ENCODE measurements around the gene ZNG1C.
"Not testable (repeated sequence)": the region's sequence is repeated elsewhere in the genome, so short reads cannot be mapped to it uniquely, and the experiment has no call there.

The ZNG1C gene

GRCh38 chr9:68241683-68242082 lies at the start of gene ZNG1C:
Gene ZNG1C, plus strand, starts transcription at chr9:68241983. Its CDS starts 49 bp downstream, at chr9:68242032.
- not testable (repeated sequence) for H3K4me3 ChIP-seq (replicated peaks; ENCODE audit: low read depth, low read length); DNase-seq (ENCODE audit: extremely low read depth, low read depth)

GRCh38 chr9:68242437-68242836 lies 654 bp downstream of the ZNG1C start:
- not testable (repeated sequence) for H3K4me3 ChIP-seq (replicated peaks; ENCODE audit: low read depth, low read length); DNase-seq (ENCODE audit: extremely low read depth, low read depth)

DNA sequence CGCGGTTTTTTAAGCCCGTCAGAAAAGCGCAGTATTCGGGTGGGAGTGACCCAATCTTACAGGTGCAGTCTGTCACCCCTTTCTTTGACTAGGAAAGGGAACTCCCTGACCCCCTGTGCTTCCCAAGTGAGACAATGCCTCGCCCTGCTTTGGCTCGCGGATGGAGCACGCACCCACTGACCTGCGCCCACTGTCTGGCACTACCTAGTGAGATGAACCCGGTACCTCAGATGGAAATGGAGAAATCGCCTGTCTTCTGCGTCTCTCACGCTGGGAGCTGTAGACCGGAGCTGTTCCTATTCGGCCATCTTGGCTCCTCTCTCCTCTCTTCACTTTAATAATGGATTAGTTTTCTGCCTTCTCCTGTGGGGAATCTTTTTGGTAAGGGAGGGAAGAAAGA lies 39.3 kb downstream of the ZNG1C start:
- H3K4me3 ChIP-seq (replicated peaks; ENCODE audit: low read depth, low read length); DNase-seq (ENCODE audit: extremely low read depth, low read depth): not testable (repeated sequence)

DNA sequence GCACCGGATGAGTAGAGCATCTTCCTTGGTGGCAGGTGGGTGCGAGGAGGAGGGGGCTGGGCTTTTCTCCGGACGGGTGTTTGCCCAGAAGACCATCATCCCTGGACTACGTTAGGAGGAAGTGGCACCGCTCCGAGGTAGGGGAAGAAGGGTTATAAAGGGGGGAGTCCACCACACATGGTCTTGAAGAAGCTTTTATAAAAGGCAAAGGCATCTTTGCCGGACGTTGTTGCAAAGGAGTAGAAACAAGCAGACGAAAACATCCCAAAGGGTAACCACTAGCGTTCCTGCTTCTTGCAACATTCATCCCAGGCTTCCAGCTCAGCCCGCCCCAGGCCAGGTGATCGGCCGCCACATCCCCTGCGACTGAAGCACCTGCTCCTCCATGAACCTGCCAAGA lies 60.8 kb downstream of the ZNG1C start, which contains the start of gene FOXD4L3:
Gene FOXD4L3 (plus strand): TSS at position 301 of the 400 bp plus-strand sequence. CDS start 85 bp downstream, at position 386.
- H3K4me3 ChIP-seq (replicated peaks; ENCODE audit: low read depth, low read length); DNase-seq (ENCODE audit: extremely low read depth, low read depth): not testable (repeated sequence)

DNA sequence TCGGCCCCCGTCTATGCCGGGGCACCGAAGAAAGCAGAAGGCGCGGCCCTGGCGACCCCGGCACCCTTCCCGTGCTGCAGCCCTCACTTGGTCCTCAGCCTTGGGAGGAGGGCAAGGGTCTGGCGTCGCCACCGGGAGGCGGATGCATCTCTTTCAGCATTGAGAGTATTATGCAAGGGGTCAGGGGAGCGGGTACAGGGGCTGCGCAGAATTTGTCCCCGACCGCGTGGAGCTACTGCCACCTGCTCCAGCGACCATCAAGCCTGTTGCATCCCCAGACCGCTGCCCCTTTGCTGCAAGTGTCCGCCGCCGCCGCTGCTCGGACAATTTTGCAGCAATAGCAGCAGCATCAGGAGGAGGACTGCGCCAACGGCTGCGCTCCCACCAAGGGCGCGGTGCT lies 62.0 kb downstream of the ZNG1C start:
- not testable (repeated sequence) for DNase-seq (ENCODE audit: extremely low read depth, low read depth); H3K4me3 ChIP-seq (replicated peaks; ENCODE audit: low read depth, low read length)

DNA sequence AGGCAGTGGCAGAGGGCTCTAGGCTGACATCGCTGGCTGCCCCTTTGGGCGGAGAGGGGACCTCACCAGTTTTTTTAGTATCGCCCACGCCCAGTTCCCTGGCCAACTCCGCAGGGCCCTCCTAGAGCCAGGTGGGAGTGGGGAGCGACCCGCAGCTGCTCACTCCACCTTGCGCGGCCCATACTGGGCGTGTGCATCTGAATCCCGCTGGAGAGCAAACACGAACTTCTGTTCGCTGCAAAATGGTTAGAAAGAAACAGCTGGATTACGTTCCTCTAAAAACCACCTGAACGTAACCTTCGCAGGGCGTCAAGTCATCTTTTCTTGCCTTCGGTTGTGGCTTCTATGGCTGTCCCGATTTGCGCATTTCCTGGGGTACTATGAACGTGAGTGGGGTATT lies 62.4 kb downstream of the ZNG1C start:
- H3K4me3 ChIP-seq (replicated peaks; ENCODE audit: low read depth, low read length); DNase-seq (ENCODE audit: extremely low read depth, low read depth): not testable (repeated sequence)

DNA sequence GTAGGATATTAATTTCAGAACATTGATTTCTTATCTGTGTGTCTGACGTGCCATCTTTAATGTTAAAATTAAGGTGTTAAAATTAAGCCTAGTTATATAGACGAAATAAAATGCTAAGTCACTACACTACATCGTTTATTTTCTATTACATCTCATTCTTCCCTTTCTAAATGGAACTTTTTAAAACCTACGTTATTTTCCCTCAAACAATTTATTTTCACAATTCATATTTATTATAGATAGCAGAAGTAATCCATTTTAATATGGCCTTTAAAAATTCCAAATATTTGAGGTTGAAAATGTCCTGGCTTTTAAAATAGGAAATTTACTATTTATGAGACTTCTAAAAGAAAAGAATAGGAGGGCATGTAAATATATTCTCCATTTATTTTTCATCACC lies 63.0 kb downstream of the ZNG1C start:
- not testable (repeated sequence) for DNase-seq (ENCODE audit: extremely low read depth, low read depth); H3K4me3 ChIP-seq (replicated peaks; ENCODE audit: low read depth, low read length)

- not testable (repeated sequence) for H3K4me3 ChIP-seq (replicated peaks; ENCODE audit: low read depth, low read length); DNase-seq (ENCODE audit: extremely low read depth, low read depth)
These were observed 64.0 kb downstream of the ZNG1C start for GRCh38 chr9:68305680-68306285.

DNA sequence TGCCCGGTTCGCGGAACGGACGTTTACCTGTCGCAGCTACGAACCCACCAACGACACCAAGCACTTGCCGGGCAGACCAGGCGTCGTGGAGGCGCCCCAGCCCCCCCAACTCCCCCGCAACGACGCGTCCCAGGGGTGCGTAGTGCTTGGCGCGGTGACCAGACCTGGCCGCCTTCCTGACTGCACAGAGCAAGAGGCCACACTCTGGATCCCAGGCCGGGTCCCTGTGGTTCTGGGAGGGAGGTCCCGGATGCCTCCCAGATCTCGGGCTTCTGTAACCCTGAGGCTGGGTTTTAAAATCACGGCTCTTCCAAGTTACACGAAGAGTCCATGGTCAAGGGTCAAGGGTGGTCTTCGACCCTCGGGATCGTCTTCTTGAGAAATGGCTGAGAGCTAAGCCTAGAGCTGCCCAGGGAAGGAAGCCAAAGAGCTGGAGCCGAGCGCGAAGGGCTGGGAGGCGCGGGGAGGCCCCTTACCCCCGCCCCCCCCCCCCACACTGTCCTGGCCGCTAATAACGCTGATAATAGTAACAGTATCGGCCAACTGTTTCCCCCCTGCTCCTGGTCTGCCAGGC lies 64.7 kb downstream of the ZNG1C start:
- not testable (repeated sequence) for DNase-seq (ENCODE audit: extremely low read depth, low read depth); H3K4me3 ChIP-seq (replicated peaks; ENCODE audit: low read depth, low read length)

GRCh38 chr9:68307127-68307526 lies 65.3 kb downstream of the ZNG1C start:
- H3K4me3 ChIP-seq (replicated peaks; ENCODE audit: low read depth, low read length); DNase-seq (ENCODE audit: extremely low read depth, low read depth): not testable (repeated sequence)

DNA sequence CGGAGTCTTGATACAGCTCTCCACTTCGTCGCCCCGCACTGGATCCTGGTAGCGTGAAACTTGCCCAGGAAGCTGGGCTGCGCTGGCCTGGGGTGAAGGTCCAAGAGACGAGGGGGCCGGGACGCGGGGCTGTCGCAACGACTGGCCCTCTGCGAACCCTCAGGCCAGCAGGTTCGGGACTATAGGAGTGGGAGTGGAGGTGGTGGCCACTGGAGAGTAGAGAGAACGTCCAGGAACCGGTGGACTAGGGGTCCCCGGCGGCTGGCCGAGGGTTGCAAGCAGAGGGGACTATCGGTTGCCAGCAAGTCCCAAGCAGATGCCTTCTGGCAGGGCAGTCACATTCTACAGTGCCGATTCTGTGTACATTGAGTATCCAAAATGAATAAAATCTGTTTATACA lies 65.9 kb downstream of the ZNG1C start:
- not testable (repeated sequence) for DNase-seq (ENCODE audit: extremely low read depth, low read depth); H3K4me3 ChIP-seq (replicated peaks; ENCODE audit: low read depth, low read length)

- H3K4me3 ChIP-seq (replicated peaks; ENCODE audit: low read depth, low read length); DNase-seq (ENCODE audit: extremely low read depth, low read depth): not testable (repeated sequence)
These were observed 69.4 kb downstream of the ZNG1C start for GRCh38 chr9:68311208-68311607.

DNA sequence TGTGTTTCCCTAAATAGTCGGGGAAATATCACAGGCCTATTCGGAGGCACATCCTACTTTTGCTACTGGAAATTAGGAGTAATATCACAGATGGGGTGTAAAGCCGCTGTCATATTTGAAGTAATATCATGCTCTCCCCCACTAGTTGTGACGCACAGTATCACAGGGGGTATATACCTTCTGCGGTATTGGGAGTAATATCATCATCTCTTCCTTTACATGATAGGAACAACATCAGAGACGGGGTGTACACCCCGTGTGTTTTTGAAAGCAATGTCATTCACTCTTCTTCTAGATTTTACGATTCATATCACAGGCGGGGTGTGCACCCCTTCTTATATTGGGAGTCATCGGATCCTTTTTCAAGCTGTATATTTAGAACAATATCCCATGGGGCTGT lies 76.4 kb downstream of the ZNG1C start:
- not testable (repeated sequence) for H3K4me3 ChIP-seq (replicated peaks; ENCODE audit: low read depth, low read length); DNase-seq (ENCODE audit: extremely low read depth, low read depth)

DNA sequence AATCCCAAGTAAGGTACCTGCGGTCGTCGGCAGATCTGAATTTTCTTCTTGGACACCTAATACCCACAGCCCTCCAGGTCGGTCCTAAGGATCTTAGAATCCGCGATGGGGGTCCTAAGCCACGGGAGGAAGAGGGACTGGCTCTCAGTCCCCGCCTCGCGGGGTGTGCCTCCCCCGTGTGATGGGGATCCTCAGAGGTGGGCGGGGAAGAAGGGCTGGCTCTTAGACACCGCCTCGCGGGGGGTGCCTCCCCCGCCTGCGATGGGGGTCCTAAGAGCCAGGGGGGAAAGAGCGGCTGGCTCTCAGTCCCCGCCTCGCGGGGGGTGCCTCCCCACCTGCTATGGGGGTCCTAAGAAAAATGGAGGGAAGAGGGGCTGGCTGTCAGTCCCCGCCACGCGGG lies 82.0 kb downstream of the ZNG1C start:
- not testable (repeated sequence) for DNase-seq (ENCODE audit: extremely low read depth, low read depth); H3K4me3 ChIP-seq (replicated peaks; ENCODE audit: low read depth, low read length)

DNA sequence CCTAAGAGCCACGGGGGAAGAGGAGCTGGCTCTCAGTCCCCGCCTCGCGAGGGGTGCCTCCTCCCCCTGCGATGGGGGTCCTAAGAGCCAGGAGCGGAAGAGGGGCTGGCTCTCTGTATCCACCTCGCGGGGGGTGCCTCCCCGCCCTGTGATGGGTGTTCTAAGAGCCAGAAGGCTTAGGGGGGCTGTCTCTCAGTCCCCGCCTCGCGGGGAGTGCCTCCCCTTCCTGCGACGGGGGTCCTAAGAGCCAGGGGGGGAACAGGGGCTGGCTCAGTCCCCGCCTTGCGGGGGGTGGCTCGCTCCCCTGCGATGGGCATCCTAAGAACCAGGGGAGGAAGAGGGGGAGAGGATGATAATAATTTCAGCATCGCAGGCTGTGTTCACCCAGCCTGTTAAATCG lies 82.7 kb downstream of the ZNG1C start:
- not testable (repeated sequence) for DNase-seq (ENCODE audit: extremely low read depth, low read depth); H3K4me3 ChIP-seq (replicated peaks; ENCODE audit: low read depth, low read length)

DNA sequence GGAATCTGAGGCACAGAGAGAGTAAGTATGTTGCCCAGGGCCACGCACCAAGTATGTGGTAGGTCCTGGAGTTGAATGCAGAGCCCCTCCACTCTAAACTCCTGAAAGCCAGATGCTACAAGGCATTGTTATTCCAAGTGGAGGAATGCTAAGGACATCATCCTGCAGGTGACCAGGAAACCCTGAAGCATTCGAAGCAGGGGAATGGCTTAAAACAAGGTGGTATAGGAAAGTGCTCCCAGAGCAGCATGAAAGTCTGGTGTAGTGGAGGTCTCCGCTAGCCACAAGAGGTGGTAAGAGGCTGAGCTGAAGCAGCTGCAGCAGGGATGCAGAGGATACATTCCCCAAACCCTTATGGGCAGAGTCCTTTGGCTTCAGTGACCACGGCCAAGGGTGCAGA lies 87.3 kb downstream of the ZNG1C start:
- DNase-seq (ENCODE audit: extremely low read depth, low read depth); H3K4me3 ChIP-seq (replicated peaks; ENCODE audit: low read depth, low read length): not testable (repeated sequence)

DNA sequence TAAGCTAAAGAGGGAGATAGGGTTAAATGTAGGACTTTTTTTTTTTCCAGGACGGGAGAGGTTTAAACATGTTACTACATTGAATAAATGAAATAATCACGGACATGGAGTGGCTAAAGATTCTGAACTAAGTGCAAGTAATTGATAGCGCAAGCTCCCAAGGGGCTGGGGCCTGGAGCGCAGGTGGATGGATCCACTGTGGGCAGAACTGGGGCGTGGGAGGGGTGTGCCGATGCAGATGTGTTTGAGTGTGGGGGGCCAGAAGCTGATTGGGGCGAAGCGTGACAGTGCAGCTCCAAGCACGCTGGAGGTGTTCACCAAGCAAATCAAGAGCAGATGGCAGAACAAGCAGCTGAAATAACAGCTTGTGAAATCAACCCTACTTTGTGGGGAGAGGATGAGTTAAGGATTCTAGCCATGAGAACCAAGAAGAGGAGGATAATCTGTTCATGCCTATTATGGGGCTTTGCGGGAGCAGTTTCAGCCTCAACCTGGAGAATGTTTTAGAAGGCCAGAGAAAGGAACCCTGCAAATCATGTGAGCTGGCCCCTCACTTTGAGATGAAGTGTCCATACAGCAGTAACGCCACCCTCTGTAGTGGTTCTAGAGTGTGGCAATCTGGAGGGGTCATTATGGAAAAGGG lies 88.9 kb downstream of the ZNG1C start:
- DNase-seq (ENCODE audit: extremely low read depth, low read depth); H3K4me3 ChIP-seq (replicated peaks; ENCODE audit: low read depth, low read length): not testable (repeated sequence)

DNA sequence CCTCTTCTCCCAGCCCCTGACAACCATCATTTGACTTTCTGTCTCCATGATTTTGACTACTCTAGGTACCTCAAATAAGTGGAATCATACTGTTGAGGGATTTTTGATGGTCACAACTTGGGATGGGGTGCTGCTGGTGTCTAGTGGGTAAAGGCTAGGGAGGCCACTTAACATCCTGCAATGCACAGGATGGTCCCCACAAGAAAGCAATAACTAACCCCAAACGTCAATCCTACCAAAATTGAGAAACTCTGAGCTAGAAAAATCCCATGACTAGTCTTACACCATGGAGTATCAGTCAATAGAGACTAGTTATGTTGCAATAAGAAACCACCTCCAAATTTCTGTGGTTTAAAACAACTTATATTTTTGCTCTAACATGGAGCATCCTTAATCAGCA lies 90.3 kb downstream of the ZNG1C start:
- not testable (repeated sequence) for H3K4me3 ChIP-seq (replicated peaks; ENCODE audit: low read depth, low read length); DNase-seq (ENCODE audit: extremely low read depth, low read depth)

GRCh38 chr9:68335935-68336334 lies 94.2 kb downstream of the ZNG1C start:
- not testable (repeated sequence) for DNase-seq (ENCODE audit: extremely low read depth, low read depth); H3K4me3 ChIP-seq (replicated peaks; ENCODE audit: low read depth, low read length)

Data from HFF-Myc (cell line).